Measurements from ENCODE around the gene HSD11B2. TPM values are rescaled to one million over a fixed set of nuclear protein-coding genes. Genes with fewer than 3 reads are reported as not detected.

Gene HSD11B2
- total and polyA plus RNA-seq, 2 of the 8 experiments (the other 6 are each of a cell fraction or from before 2014, with no cell fraction given), result 28.7 to 32.9 TPM

- TF ChIP-seq CTCF (IDR thresholded peaks at IDR 0.05; ENCODE audit: control extremely low read depth in 1 of 3, insufficient read depth in 1 of 3, low read depth in 1 of 3, low read length in 3 of 3) (no peak), CTBP2 (IDR thresholded peaks at IDR 0.05; ENCODE audit: borderline replicate concordance, insufficient read depth, insufficient read length, low read length) (no peak), MAFK (IDR thresholded peaks at IDR 0.05; ENCODE audit: low read depth, low read length) (no peak), POLR2AphosphoS5 (IDR thresholded peaks at IDR 0.05; ENCODE audit: low read depth, low read length) (no peak), KDM4A (IDR thresholded peaks at IDR 0.05; ENCODE audit: low read depth, low read length, severe bottlenecking) (peak; percentile 36)
Measured at GRCh38 chr16:67394155-67395104, 36.5 kb upstream of the HSD11B2 start (continued).
